ENCODE results near the gene CNKSR2.

DNA sequence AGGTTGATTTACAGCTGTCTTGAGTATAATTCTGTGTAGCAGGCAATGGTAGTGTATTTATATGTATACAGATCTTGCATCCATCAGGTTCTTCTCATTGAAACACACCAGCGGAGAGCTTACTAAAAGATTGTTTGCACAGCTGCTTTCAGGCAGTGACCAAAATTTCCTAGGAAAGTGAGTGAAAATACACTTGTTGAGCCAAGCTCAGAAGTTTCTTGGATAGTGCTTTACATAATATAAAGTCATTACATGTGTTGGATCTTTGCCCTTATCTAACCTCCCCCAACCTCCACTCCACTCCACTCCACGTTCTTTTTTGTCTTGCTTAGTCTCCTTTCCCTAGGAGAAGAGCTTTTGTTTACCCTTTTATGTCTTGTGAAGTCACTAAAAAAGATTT is 34.1 kb downstream of the CNKSR2 start:
- TF ChIP-seq CTCF (conservative IDR thresholded peaks at IDR 0.05) (no peak), EZH2 (IDR thresholded peaks at IDR 0.05; ENCODE audit: low read depth) (no peak)
